Gastrocnemius medialis (tissue), 4 donors: ENCODE results near the gene SFXN5. TPM values are rescaled to one million over a fixed set of nuclear protein-coding genes. Genes with fewer than 3 reads are reported as not detected.

Source experiments
- ATAC-seq, 2 donors: fragments of 150-250 bp; one replicate each; pipeline ENCODE4 v1.9.1; 2016
- DNase-seq, 2 donors: peaks; one replicate each; pipeline ENCODE4 v3.0.0-alpha.2; 2019
- H3K27ac ChIP-seq, 4 donors: fragments of 200-600 bp; sonication (generic); 1 replicate in 1 of 4; 2 replicates in 3 of 4; pipeline ENCODE4 v1.5.1; 2016 to 2018; ENCODE audit warnings: mild to moderate bottlenecking in 2 of 4, moderate library complexity in 1 of 4
- H3K27me3 ChIP-seq, 3 donors: fragments of 200-600 bp; sonication (generic) in 2 of 3; 1 replicate in 1 of 3; 2 replicates in 2 of 3; pipeline versions ENCODE4 v1.5.1 to v1.6.0; 2016 to 2019; ENCODE audit warnings: mild to moderate bottlenecking in 1 of 3, moderate library complexity in 1 of 3
- H3K36me3 ChIP-seq, 2 donors: fragments of 200-600 bp; sonication (generic) in 1 of 2; one replicate each; pipeline ENCODE4 v1.5.1; 2017 to 2018
- H3K4me1 ChIP-seq, 2 donors: fragments of 200-600 bp; sonication (generic) in 1 of 2; one replicate each; pipeline ENCODE4 v1.5.1; 2016 to 2017; ENCODE audit warnings: mild to moderate bottlenecking in 2 of 2
- H3K4me3 ChIP-seq, 4 donors: fragments of 200-600 bp; sonication (generic) in 3 of 4; 1 replicate in 1 of 4; 2 replicates in 3 of 4; pipeline ENCODE4 v1.5.1; 2016 to 2019; ENCODE audit warnings: mild to moderate bottlenecking in 2 of 4
- H3K9me3 ChIP-seq, 3 donors: fragments of 200-600 bp; sonication (generic) in 2 of 3; 1 replicate in 1 of 3; 2 replicates in 2 of 3; pipeline ENCODE4 v1.5.1; 2016 to 2019
- POLR2A ChIP-seq, 2 donors: fragments of 450-650 bp; IDR thresholded peaks; one replicate each; pipeline ENCODE4 v1.6.1; 2017; ENCODE audit warnings: antibody characterized with exemption in 2 of 2, mild to moderate bottlenecking in 2 of 2, moderate library complexity in 2 of 2
- in situ Hi-C, 4 donors: fragments of 200-750 bp; cut with MboI; loops; one replicate each; pipeline versions ENCODE4 v1.15.0 to v1.8.0; 2017; ENCODE audit warnings: low sequenced_read_pairs in 4 of 4
- intact Hi-C: fragments of 100-400 bp; cut with DNase I; formaldehyde crosslinking; loops from one replicate; pipeline ENCODE4 v1.15.1; 2023; ENCODE audit warnings: low total_unique reads
- total RNA-seq, 4 donors: library from RNA; depleted of rRNA; stranded (reverse); fragments of >200 nt; gene quantifications; one replicate each; pipeline versions ENCODE4 v1.1.0 to v1.2.3, GENCODE V29; 2016
- TF ChIP-seq, protein P1 (sequence below), 5 experiments: fragments of 450-650 bp in 3 of 5; fragments of 200-600 bp in 2 of 5; sonication (generic) in 2 of 5; IDR thresholded peaks in 4 of 5; conservative IDR thresholded peaks in 1 of 5; 1 replicate in 4 of 5; 2 replicates in 1 of 5; pipeline ENCODE4 v1.5.1; 2016 to 2019; ENCODE audit warnings: antibody characterized with exemption in 5 of 5, mild to moderate bottlenecking in 3 of 5, moderate library complexity in 3 of 5

The SFXN5 gene
- total RNA-seq, 4 donors from 2014 or later = 6.8 to 22.7 (median 9.1) TPM

DNA sequence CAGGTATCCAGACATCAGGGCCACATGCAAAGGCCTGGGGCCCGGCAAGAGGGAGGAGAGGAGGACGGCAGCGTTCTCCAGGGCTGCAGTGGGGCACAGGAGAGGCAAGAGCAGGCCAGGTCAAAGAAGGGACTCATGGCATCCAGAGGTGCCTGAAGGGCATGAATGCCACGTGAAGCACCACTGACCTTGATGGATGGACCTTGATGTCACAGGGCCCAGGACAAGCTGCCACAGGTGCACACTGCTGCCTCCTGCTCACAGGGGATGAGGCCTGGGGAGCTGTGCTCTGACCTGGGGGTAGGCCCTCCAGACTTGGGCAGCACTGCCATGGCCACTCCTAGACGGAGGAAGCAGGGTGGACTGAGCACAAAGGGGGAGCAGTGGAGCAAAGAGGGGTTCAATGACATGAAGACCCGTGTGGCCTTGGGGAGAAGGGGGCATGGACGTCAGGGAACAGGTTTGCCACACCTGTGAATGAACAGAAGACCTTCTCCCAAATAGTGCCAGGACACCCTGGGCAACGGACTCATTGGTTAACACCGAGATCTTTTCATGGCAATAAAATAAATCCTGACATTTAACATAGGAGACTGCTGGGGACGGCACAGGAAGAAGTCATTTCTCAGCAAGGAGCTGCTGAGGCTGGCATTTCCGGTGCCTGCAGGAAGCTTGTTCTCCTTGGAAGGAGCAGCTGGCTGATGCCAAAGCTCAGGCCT is 88.6 kb downstream of the SFXN5 start:
- H3K4me1 ChIP-seq = peaks cover 45 to 64% of the 10 kb centered on the region in 2 donors
- peak overlapping the region in 3 of 4 donors; percentile 72 to 79 (median 75) for H3K27ac ChIP-seq
- no peaks in the 10 kb centered on the region for H3K27me3 ChIP-seq
- intact Hi-C loops (no loop called here), in situ Hi-C loops (loop anchor here in 1 of 4 donors (25.0 kb wide), 1 partner anchor 179 kb away; no protein-coding TSS in a partner anchor)
- H3K36me3 ChIP-seq = no peaks in the 10 kb centered on the region
- no peaks in the 10 kb centered on the region for H3K9me3 ChIP-seq
- peak in 1 of 2 donors; percentile 39 for DNase-seq
- H3K4me3 ChIP-seq = no peak overlapping the region
- no peak for ATAC-seq
- TF ChIP-seq, protein P1, sequence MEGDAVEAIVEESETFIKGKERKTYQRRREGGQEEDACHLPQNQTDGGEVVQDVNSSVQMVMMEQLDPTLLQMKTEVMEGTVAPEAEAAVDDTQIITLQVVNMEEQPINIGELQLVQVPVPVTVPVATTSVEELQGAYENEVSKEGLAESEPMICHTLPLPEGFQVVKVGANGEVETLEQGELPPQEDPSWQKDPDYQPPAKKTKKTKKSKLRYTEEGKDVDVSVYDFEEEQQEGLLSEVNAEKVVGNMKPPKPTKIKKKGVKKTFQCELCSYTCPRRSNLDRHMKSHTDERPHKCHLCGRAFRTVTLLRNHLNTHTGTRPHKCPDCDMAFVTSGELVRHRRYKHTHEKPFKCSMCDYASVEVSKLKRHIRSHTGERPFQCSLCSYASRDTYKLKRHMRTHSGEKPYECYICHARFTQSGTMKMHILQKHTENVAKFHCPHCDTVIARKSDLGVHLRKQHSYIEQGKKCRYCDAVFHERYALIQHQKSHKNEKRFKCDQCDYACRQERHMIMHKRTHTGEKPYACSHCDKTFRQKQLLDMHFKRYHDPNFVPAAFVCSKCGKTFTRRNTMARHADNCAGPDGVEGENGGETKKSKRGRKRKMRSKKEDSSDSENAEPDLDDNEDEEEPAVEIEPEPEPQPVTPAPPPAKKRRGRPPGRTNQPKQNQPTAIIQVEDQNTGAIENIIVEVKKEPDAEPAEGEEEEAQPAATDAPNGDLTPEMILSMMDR (IDR thresholded peaks at IDR 0.05 in 4 of 5, conservative IDR thresholded peaks at IDR 0.05 in 1 of 5) = no peak
- no peak for TF ChIP-seq POLR2A (IDR thresholded peaks at IDR 0.05)

DNA sequence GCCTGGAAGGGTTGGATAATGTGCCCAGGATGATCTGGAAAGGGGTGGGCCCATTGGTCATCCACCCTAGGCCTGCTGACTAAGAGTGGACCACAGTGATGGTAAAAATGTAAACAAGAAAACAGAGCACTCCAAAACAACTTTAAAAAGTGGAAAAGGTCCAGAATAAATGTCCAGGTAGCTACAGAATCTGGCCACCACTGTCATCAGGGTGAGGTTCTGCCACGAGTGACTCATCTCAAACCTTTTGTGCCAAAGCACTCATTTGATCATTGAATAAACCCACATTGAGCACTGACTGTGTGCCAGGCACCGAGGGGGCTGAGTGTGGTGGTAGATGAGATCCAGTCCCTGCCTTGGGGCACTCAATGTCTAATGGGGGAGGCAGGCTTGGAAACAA is 89.3 kb downstream of the SFXN5 start:
- Histone ChIP-seq H3K27me3 (no peaks in the 10 kb centered on the region), H3K27ac (peak overlapping the region in 3 of 4 donors; percentile 72 to 79 (median 75)), H3K4me1 (peaks cover 45 to 64% of the 10 kb centered on the region in 2 donors), H3K36me3 (no peaks in the 10 kb centered on the region), H3K4me3 (no peak overlapping the region), H3K9me3 (no peaks in the 10 kb centered on the region)
- in situ Hi-C loops (loop anchor here in 1 of 4 donors (25.0 kb wide), 1 partner anchor 180 kb away; no protein-coding TSS in a partner anchor), intact Hi-C loops (no loop called here)
- TF ChIP-seq, protein P1 (IDR thresholded peaks at IDR 0.05 in 4 of 5, conservative IDR thresholded peaks at IDR 0.05 in 1 of 5) = no peak
- no peak for TF ChIP-seq POLR2A (IDR thresholded peaks at IDR 0.05)
- DNase-seq = no peak
- no peak for ATAC-seq

DNA sequence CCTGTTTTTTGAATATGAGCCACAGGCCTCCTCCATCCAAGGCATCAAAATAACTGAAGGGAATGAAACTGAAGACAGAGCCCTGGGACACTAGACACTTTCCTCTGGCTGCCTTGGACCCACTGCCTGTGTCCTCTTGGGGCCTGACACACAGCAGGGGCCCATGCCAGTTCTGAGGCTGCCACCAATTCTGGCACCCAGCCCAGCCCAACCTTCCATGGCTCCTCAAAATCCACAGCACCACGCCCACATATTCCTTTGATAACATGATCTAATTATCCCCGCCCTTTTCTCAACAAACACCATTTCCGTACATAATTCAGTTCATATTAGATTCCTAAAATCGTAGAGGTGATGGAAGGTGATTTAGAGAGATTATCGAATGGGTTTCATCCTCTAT is 90.0 kb downstream of the SFXN5 start:
- ATAC-seq = no peak
- in situ Hi-C loops = loop anchor here in 1 of 4 donors (25.0 kb wide), 1 partner anchor 181 kb away; no protein-coding TSS in a partner anchor
- Histone ChIP-seq H3K9me3 (no peaks in the 10 kb centered on the region), H3K27ac (peak overlapping the region in 3 of 4 donors; percentile 63 to 75 (median 72)), H3K27me3 (no peaks in the 10 kb centered on the region), H3K36me3 (no peaks in the 10 kb centered on the region), H3K4me3 (no peak overlapping the region), H3K4me1 (peaks cover 45 to 69% of the 10 kb centered on the region in 2 donors)
- no peak for DNase-seq
- intact Hi-C loops = no loop called here
- TF ChIP-seq, protein P1 (IDR thresholded peaks at IDR 0.05 in 4 of 5, conservative IDR thresholded peaks at IDR 0.05 in 1 of 5) = no peak
- TF ChIP-seq POLR2A (IDR thresholded peaks at IDR 0.05) = no peak

DNA sequence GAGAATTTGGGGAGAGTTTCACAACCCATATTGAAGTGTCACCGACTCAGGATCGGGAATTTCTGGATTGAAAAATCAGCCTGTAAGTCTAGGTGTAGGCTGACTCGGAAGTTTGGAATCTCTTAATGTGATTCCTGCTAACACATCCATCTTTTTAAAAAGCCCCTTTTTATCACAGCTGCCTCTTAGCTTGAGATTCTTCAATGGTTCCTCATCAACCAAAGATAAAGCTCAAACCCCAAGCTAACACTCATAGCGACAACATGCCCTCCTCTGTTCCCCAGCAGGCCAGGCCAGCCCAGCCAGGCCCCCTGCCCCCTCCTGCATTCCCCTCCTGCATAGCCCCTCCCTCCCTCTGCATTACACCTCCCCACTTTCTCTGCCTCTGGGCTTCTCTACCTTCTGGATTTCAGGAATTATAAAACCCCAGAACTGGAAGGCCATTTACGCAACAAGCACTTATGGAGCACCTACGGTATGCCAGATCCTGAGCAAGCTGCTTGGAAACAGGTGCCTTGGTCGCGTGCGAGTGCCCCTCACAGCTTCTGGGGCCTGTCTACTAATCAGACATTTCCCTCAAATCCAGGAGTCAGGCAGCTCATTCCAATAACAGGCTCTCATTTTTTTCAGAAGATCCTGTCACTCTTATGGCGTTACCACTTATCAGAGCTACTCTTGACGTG is 90.8 kb downstream of the SFXN5 start:
- DNase-seq = no peak
- Histone ChIP-seq H3K36me3 (no peaks in the 10 kb centered on the region), H3K27ac (peak overlapping the region in 3 of 4 donors; percentile 63 to 75 (median 72)), H3K4me1 (peaks cover 38 to 69% of the 10 kb centered on the region in 2 donors), H3K27me3 (no peaks in the 10 kb centered on the region), H3K4me3 (no peak overlapping the region), H3K9me3 (no peaks in the 10 kb centered on the region)
- no peak for TF ChIP-seq POLR2A (IDR thresholded peaks at IDR 0.05)
- TF ChIP-seq, protein P1 (IDR thresholded peaks at IDR 0.05 in 4 of 5, conservative IDR thresholded peaks at IDR 0.05 in 1 of 5) = no peak
- in situ Hi-C loops = loop anchor here in 1 of 4 donors (25.0 kb wide), 1 partner anchor 182 kb away; no protein-coding TSS in a partner anchor
- ATAC-seq = no peak
- intact Hi-C loops = no loop called here
